A549 (cell line): ENCODE results near the gene SRCAP. TPM values are rescaled to one million over a fixed set of nuclear protein-coding genes. Genes with fewer than 3 reads are reported as not detected.

Experiments
- ATAC-seq, 2 experiments: fragments of 200-7000 bp in 1 of 2; fragments of >200 bp in 1 of 2; cut with Nextera tagmentation in 1 of 2; cut with Tn5 transposase in 1 of 2; 3 replicates each; pipeline versions ENCODE4 v1.8.0 to v1.9.1; 2018 to 2020; ENCODE audit warnings: mild to moderate bottlenecking in 1 of 2, moderate library complexity in 1 of 2
- CTCF ChIA-PET: fragments of 300-600 bp; sonication (Branson Sonifier 250); formaldehyde crosslinking; extraction: SDS; loops from one replicate; lab custom pipeline; 2021; ENCODE audit warnings: antibody characterized with exemption, inconsistent platforms; lab: Yijun Ruan, JAX
- POLR2A ChIA-PET: fragments of 350-600 bp; formaldehyde crosslinking; extraction: SDS; loops from one replicate; lab custom pipeline; 2021; ENCODE audit warnings: antibody characterized with exemption, inconsistent platforms; lab: Yijun Ruan, JAX
- DNase-seq, 2 experiments: peaks; one replicate each; pipeline versions ENCODE4 v3.0.0 to v3.0.0-alpha.2; 2011 to 2016; ENCODE audit warnings: low read depth in 1 of 2, low spot score in 1 of 2
- FAIRE-seq: peaks from 2 replicates; lab custom pipeline; 2011; peaks lifted over from hg19 to GRCh38; lab: Jason Lieb, UNC
- H3K27ac ChIP-seq, 2 experiments: fragments of >200 bp; sonication (Bioruptor Twin); formaldehyde crosslinking; 3 replicates each; pipeline ENCODE4 v1.5.1; 2016 to 2017
- H3K4me1 ChIP-seq: fragments of >200 bp; sonication (Bioruptor Twin); formaldehyde crosslinking; 3 replicates; pipeline ENCODE4 v1.6.1; 2016
- H3K4me2 ChIP-seq: fragments of >200 bp; sonication (Bioruptor Twin); formaldehyde crosslinking; 3 replicates; pipeline ENCODE4 v1.6.1; 2016
- H3K4me3 ChIP-seq: fragments of >200 bp; sonication (Bioruptor Twin); formaldehyde crosslinking; 3 replicates; pipeline ENCODE4 v1.5.1; 2016
- H3K9me3 ChIP-seq: fragments of >200 bp; sonication (Bioruptor Twin); formaldehyde crosslinking; 3 replicates; pipeline ENCODE4 v1.6.1; 2016
- BCL3 ChIP-seq: fragments of >200 bp; sonication (Bioruptor Twin); formaldehyde crosslinking; IDR thresholded peaks from 3 replicates; pipeline ENCODE4 v1.6.1; 2016
- BHLHE40 ChIP-seq: IDR thresholded peaks from 2 replicates; pipeline ENCODE4 v1.6.1; 2012; ENCODE audit warnings: low read depth, low read length, inconsistent platforms
- CBX8 ChIP-seq: fragments of 200-600 bp; sonication (generic); IDR thresholded peaks from 2 replicates; pipeline ENCODE4 v1.6.1; 2016
- CHD2 ChIP-seq: fragments of 150-350 bp; IDR thresholded peaks from 2 replicates; pipeline ENCODE4 v1.6.1; 2014; ENCODE audit warnings: low read length; ENCODE audit not compliant: partially characterized antibody
- CTCF ChIP-seq: fragments of >200 bp; sonication (Bioruptor Twin); formaldehyde crosslinking; IDR thresholded peaks from 3 replicates; pipeline ENCODE4 v1.5.1; 2016
- E2F6 ChIP-seq: IDR thresholded peaks from 2 replicates; pipeline ENCODE4 v1.6.1; 2012; ENCODE audit warnings: low read depth, borderline replicate concordance
- EP300 ChIP-seq, 2 experiments: fragments of >200 bp; sonication (Bioruptor Twin); formaldehyde crosslinking; IDR thresholded peaks; 2 replicates in 1 of 2; 3 replicates in 1 of 2; pipeline ENCODE4 v1.6.1; 2016 to 2017
- ESRRA ChIP-seq: fragments of 150-350 bp; IDR thresholded peaks from 2 replicates; pipeline ENCODE4 v1.6.1; 2014; ENCODE audit warnings: mild to moderate bottlenecking, low read length, borderline replicate concordance
- FOSB ChIP-seq: fragments of 250-450 bp; sonication (Bioruptor Pico); IDR thresholded peaks from 2 replicates; pipeline ENCODE4 v1.5.0; 2020; ENCODE audit warnings: mild to moderate bottlenecking, moderate library complexity
- FOXS1 ChIP-seq: fragments of 250-450 bp; sonication (Bioruptor Pico); IDR thresholded peaks from 2 replicates; pipeline ENCODE4 v1.5.0; 2020; ENCODE audit warnings: mild to moderate bottlenecking, moderate library complexity
- GATA3 ChIP-seq: IDR thresholded peaks from 2 replicates; pipeline ENCODE4 v1.6.1; 2012; ENCODE audit warnings: borderline replicate concordance
- HDAC2 ChIP-seq: fragments of 200-600 bp; sonication (generic); IDR thresholded peaks from 2 replicates; pipeline ENCODE4 v1.6.1; 2016
- HEYL ChIP-seq: fragments of 250-450 bp; sonication (Bioruptor Pico); IDR thresholded peaks from 2 replicates; pipeline ENCODE4 v1.8.0; 2021; ENCODE audit warnings: mild to moderate bottlenecking, moderate library complexity
- HOXB13 ChIP-seq: fragments of 250-450 bp; sonication (Bioruptor Pico); IDR thresholded peaks from 2 replicates; pipeline ENCODE4 v1.5.0; 2020; ENCODE audit warnings: low read depth, mild to moderate bottlenecking, moderate library complexity
- KDM1A ChIP-seq: fragments of 200-600 bp; sonication (generic); IDR thresholded peaks from 2 replicates; pipeline ENCODE4 v1.6.1; 2016; ENCODE audit warnings: low read depth, mild to moderate bottlenecking
- KDM5A ChIP-seq: fragments of 200-600 bp; sonication (generic); IDR thresholded peaks from 2 replicates; pipeline ENCODE4 v1.6.1; 2016; ENCODE audit warnings: antibody characterized with exemption, mild to moderate bottlenecking
- MAZ ChIP-seq: fragments of 150-350 bp; IDR thresholded peaks from 2 replicates; pipeline ENCODE4 v1.6.1; 2014; ENCODE audit warnings: antibody characterized with exemption, low read depth, low read length, borderline replicate concordance
- MYC ChIP-seq: IDR thresholded peaks from 2 replicates; pipeline ENCODE4 v1.6.1; 2012; ENCODE audit warnings: mild to moderate bottlenecking, inconsistent platforms, low read length, improper control_type of control experiment, borderline replicate concordance
- NFE2L2 ChIP-seq: fragments of 150-350 bp; conservative IDR thresholded peaks from 2 replicates; pipeline ENCODE4 v1.6.1; 2014; ENCODE audit warnings: low read length
- NPAS2 ChIP-seq: fragments of 250-450 bp; sonication (Bioruptor Pico); IDR thresholded peaks from 2 replicates; pipeline ENCODE4 v1.8.0; 2022; ENCODE audit warnings: mild to moderate bottlenecking, moderate library complexity, borderline replicate concordance
- PBX3 ChIP-seq: IDR thresholded peaks from 2 replicates; pipeline ENCODE4 v1.6.1; 2012
- RCOR1 ChIP-seq: fragments of 150-350 bp; IDR thresholded peaks from 2 replicates; pipeline ENCODE4 v1.6.1; 2014; ENCODE audit warnings: antibody characterized with exemption, low read length, low read depth
- RNF2 ChIP-seq: fragments of 200-600 bp; sonication (generic); IDR thresholded peaks from 2 replicates; pipeline ENCODE4 v1.6.1; 2016; ENCODE audit warnings: low read depth, mild to moderate bottlenecking, antibody characterized with exemption, moderate library complexity, borderline replicate concordance
- USF2 ChIP-seq: fragments of 450-650 bp; IDR thresholded peaks from 2 replicates; pipeline ENCODE4 v1.6.1; 2014; ENCODE audit warnings: antibody characterized with exemption
- ZC3H11A ChIP-seq: fragments of 450-650 bp; IDR thresholded peaks from 2 replicates; pipeline ENCODE4 v1.6.1; 2014; ENCODE audit warnings: antibody characterized with exemption, mild to moderate bottlenecking
- ZFP36 ChIP-seq: fragments of 450-650 bp; IDR thresholded peaks from 2 replicates; pipeline ENCODE4 v1.6.1; 2014; ENCODE audit warnings: borderline replicate concordance; ENCODE audit not compliant: partially characterized antibody
- ZSCAN20 ChIP-seq: fragments of 250-450 bp; sonication (Bioruptor Pico); IDR thresholded peaks from 2 replicates; pipeline ENCODE4 v1.8.0; 2022; ENCODE audit warnings: mild to moderate bottlenecking, moderate library complexity
- WGBS: methylation state at CpG from one replicate; pipeline ENCODE4 v1.1.6; 2017; ENCODE audit errors: missing lambda C conversion rate; 5-methylcytosine and 5-hydroxymethylcytosine counted together
- polyA plus RNA-seq, 4 experiments: library from polyadenylated mRNA; depleted of rRNA in 3 of 4; stranded (reverse); fragments of >200 nt; fragmentation: RNase III in 1 of 4; extraction: RNeasy Plus Mini Kit Qiagen cat#74134 plus additional on column Dnase treatment in 1 of 4; gene quantifications; 2 replicates in 3 of 4; 3 replicates in 1 of 4; pipeline ENCODE4 v1.2.3, GENCODE V29; 2011 to 2017

The SRCAP gene
- polyA plus RNA-seq, 2 of the 4 experiments (the other 2 are of a cell fraction): 6.2 to 19.9 TPM

- POLR2A ChIA-PET: interaction anchor here (1.1 to 3.0 kb wide), 2 partner anchors 26 to 32 kb away, joined by 3 to 10 read pairs; partner anchors contain the start of gene PHKG2
- peaks cover 11% of the 10 kb centered on the region for H3K4me1 ChIP-seq
- FAIRE-seq: no peak
- no peak for DNase-seq
- WGBS: 97% methylated on average over 13 of the region's 14 CpGs
- H3K4me2 ChIP-seq: no peak overlapping the region
- CTCF ChIA-PET: interaction anchor here (1.2 to 2.2 kb wide), 2 partner anchors 9 to 168 kb away, joined by 4 to 18 read pairs; partner anchors contain the start of gene RNF40
- no peaks in the 10 kb centered on the region for H3K9me3 ChIP-seq
- no peak overlapping the region for H3K27ac ChIP-seq
- TF ChIP-seq HEYL (no peak), MAZ (no peak), NPAS2 (CRISPR knock-in tag) (no peak), HOXB13 (CRISPR knock-in tag) (no peak), ZC3H11A (no peak), RNF2 (no peak), USF2 (no peak), RCOR1 (no peak)
- TF ChIP-seq, all 56 proteins: peak for 0
- no peak for ATAC-seq
- no peak overlapping the region for H3K4me3 ChIP-seq
Measured at GRCh38 chr16:30773826-30774225, 74.9 kb downstream of the SRCAP start.

- Histone ChIP-seq H3K4me2 (peak overlapping the region; percentile 74), H3K4me3 (peak overlapping the region; percentile 59), H3K27ac (peak overlapping the region; percentile 91 to 99), H3K4me1 (peaks cover 11% of the 10 kb centered on the region), H3K9me3 (no peaks in the 10 kb centered on the region)
- TF ChIP-seq EP300 (IDR thresholded peaks at IDR 0.05) (no peak), HDAC2 (no peak), BCL3 (no peak), E2F6 (no peak), CHD2 (no peak), FOXS1 (CRISPR knock-in tag) (no peak), NFE2L2 (no peak), GATA3 (no peak), MYC (no peak), ZFP36 (no peak), KDM1A (no peak), CTCF (no peak), ZSCAN20 (CRISPR knock-in tag) (no peak), FOSB (CRISPR knock-in tag) (no peak), BHLHE40 (no peak), ESRRA (no peak), PBX3 (no peak), KDM5A (no peak), CBX8 (no peak), ZC3H11A (no peak)
- CTCF ChIA-PET: interaction anchor here (0.7 to 2.2 kb wide), 4 partner anchors 10 to 168 kb away, joined by 3 to 18 read pairs (median 4); partner anchors contain the start of gene RNF40
- ATAC-seq: peak; percentile 20 to 23
- WGBS: 64% methylated on average over 8 of the region's 8 CpGs
- FAIRE-seq: no peak
- no peak for DNase-seq
- POLR2A ChIA-PET: interaction anchor here (0.6 to 3.0 kb wide), 12 partner anchors 8 to 168 kb away, joined by 3 to 10 read pairs (median 4); partner anchors contain the start of genes PHKG2 and ZNF629
Measured at GRCh38 chr16:30774367-30775130, 75.6 kb downstream of the SRCAP start.
